Measurements from ENCODE around the gene ACR. TPM values are rescaled to one million over a fixed set of nuclear protein-coding genes. Genes with fewer than 3 reads are reported as not detected.

The ACR gene
- total RNA-seq, 4 donors from 2014 or later = 0.27 to 1.4 TPM; not detected in 2

GRCh38 chr22:50701076-50701419, 37.0 kb upstream of the ACR start:
- Histone ChIP-seq H3K9me3 (no peaks in the 10 kb centered on the region), H3K4me1 (peaks cover 22 to 28% of the 10 kb centered on the region in 2 donors), H3K27me3 (no peaks in the 10 kb centered on the region), H3K27ac (no peak overlapping the region), H3K36me3 (no peaks in the 10 kb centered on the region), H3K4me3 (replicated peaks in 1 of 3) (no peak overlapping the region)
- 76 to 82% methylated on average over 7 of the region's 7 CpGs for WGBS, 2 donors
- DNase-seq = no peak
- intact Hi-C loops (cut with DNase I) = no loop called here
- TF ChIP-seq CTCF (IDR thresholded peaks at IDR 0.05) (no peak), POLR2A (IDR thresholded peaks at IDR 0.05) (no peak)

GRCh38 chr22:50701428-50702154, 36.4 kb upstream of the ACR start:
- H3K27me3 ChIP-seq = no peaks in the 10 kb centered on the region
- no peak overlapping the region for H3K27ac ChIP-seq
- TF ChIP-seq CTCF (IDR thresholded peaks at IDR 0.05) (no peak), POLR2A (IDR thresholded peaks at IDR 0.05) (no peak)
- 81 to 84% methylated on average over 11 of the region's 11 CpGs for WGBS, 2 donors
- intact Hi-C loops (cut with DNase I) = no loop called here
- H3K4me3 ChIP-seq (replicated peaks in 1 of 3) = no peak overlapping the region
- H3K36me3 ChIP-seq = no peaks in the 10 kb centered on the region
- no peak for DNase-seq
- H3K9me3 ChIP-seq = no peaks in the 10 kb centered on the region
- peaks cover 20 to 28% of the 10 kb centered on the region in 2 donors for H3K4me1 ChIP-seq

GRCh38 chr22:50702261-50702671, 35.7 kb upstream of the ACR start:
- intact Hi-C loops (cut with DNase I) = no loop called here
- no peaks in the 10 kb centered on the region for H3K27me3 ChIP-seq
- no peak for TF ChIP-seq POLR2A (IDR thresholded peaks at IDR 0.05)
- H3K9me3 ChIP-seq = no peaks in the 10 kb centered on the region
- no peak overlapping the region for H3K4me3 ChIP-seq (replicated peaks in 1 of 3)
- no peaks in the 10 kb centered on the region for H3K36me3 ChIP-seq
- DNase-seq = no peak
- H3K4me1 ChIP-seq = peaks cover 15 to 22% of the 10 kb centered on the region in 2 donors
- 70 to 73% methylated on average over 7 of the region's 7 CpGs for WGBS, 2 donors
- no peak overlapping the region for H3K27ac ChIP-seq

GRCh38 chr22:50702821-50703725, 34.9 kb upstream of the ACR start:
- intact Hi-C loops (cut with DNase I) = no loop called here
- WGBS, 2 donors = 85 to 88% methylated on average over 20 of the region's 20 CpGs
- H3K27me3 ChIP-seq = no peaks in the 10 kb centered on the region
- H3K4me1 ChIP-seq = peaks cover 11 to 18% of the 10 kb centered on the region in 2 donors
- DNase-seq = no peak
- no peak overlapping the region for H3K4me3 ChIP-seq (replicated peaks in 1 of 3)
- no peaks in the 10 kb centered on the region for H3K36me3 ChIP-seq
- TF ChIP-seq CTCF (IDR thresholded peaks at IDR 0.05) = no peak
- H3K27ac ChIP-seq = no peak overlapping the region
- H3K9me3 ChIP-seq = no peaks in the 10 kb centered on the region

- Histone ChIP-seq H3K4me1 (peaks cover 7 to 15% of the 10 kb centered on the region in 2 donors), H3K36me3 (no peaks in the 10 kb centered on the region), H3K27me3 (no peaks in the 10 kb centered on the region), H3K27ac (no peak overlapping the region), H3K4me3 (replicated peaks in 1 of 3) (no peak overlapping the region), H3K9me3 (no peaks in the 10 kb centered on the region)
- WGBS, 2 donors = 90 to 91% methylated on average over 34 to 35 of the region's 36 CpGs
- intact Hi-C loops (cut with DNase I) = no loop called here
- DNase-seq = no peak
- TF ChIP-seq POLR2A (IDR thresholded peaks at IDR 0.05) (no peak), CTCF (IDR thresholded peaks at IDR 0.05) (no peak)
Measured at GRCh38 chr22:50703726-50704509, 34.1 kb upstream of the ACR start.
